ENCODE measurements around the gene CLINT1.
"Not testable (repeated sequence)": the region's sequence is repeated elsewhere in the genome, so short reads cannot be mapped to it uniquely, and the experiment has no call there.

The CLINT1 gene

GRCh38 chr5:157858527-157859226 lies at the start of gene CLINT1:
TSS of gene CLINT1 (minus strand) at chr5:157859145. CDS start at chr5:157858970, 175 bp downstream.
- DNase-seq: peak; percentile 68 to 69

GRCh38 chr5:157908459-157908858 lies 49.5 kb upstream of the CLINT1 start:
- no peak for DNase-seq

GRCh38 chr5:157907479-157907878 lies 48.5 kb upstream of the CLINT1 start:
- DNase-seq: no peak

GRCh38 chr5:157903117-157903450 lies 44.1 kb upstream of the CLINT1 start:
- DNase-seq: no peak

- DNase-seq: no peak
Observed at GRCh38 chr5:157902449-157903116, 43.6 kb upstream of the CLINT1 start.

GRCh38 chr5:157900644-157901043 lies 41.7 kb upstream of the CLINT1 start:
- no peak for DNase-seq

- no peak for DNase-seq
Observed at GRCh38 chr5:157893611-157894010, 34.7 kb upstream of the CLINT1 start.

GRCh38 chr5:157892974-157893373 lies 34.0 kb upstream of the CLINT1 start:
- DNase-seq: no peak

GRCh38 chr5:157890836-157891597 lies 32.1 kb upstream of the CLINT1 start:
- no peak for DNase-seq

- no peak for DNase-seq
Observed at GRCh38 chr5:157888814-157889532, 30.0 kb upstream of the CLINT1 start.

- no peak for DNase-seq
Observed at GRCh38 chr5:157886796-157887380, 27.9 kb upstream of the CLINT1 start.

GRCh38 chr5:157885051-157885450 lies 26.1 kb upstream of the CLINT1 start:
- not testable (repeated sequence) for DNase-seq

- DNase-seq: not testable (repeated sequence)
Observed at GRCh38 chr5:157881498-157881897, 22.6 kb upstream of the CLINT1 start.

- peak in 1 of 2 donors; percentile 1 for DNase-seq
Observed at GRCh38 chr5:157877821-157878220, 18.9 kb upstream of the CLINT1 start.

GRCh38 chr5:157874861-157875260 lies 15.9 kb upstream of the CLINT1 start:
- DNase-seq: no peak

GRCh38 chr5:157870837-157871834 lies 12.2 kb upstream of the CLINT1 start:
- DNase-seq: no peak

GRCh38 chr5:157867751-157868387 lies 8.9 kb upstream of the CLINT1 start:
- DNase-seq: peak in 1 of 2 donors; percentile 46

GRCh38 chr5:157866536-157866935 lies 7.6 kb upstream of the CLINT1 start:
- DNase-seq: no peak

GRCh38 chr5:157865781-157866180 lies 6.8 kb upstream of the CLINT1 start:
- no peak for DNase-seq

- DNase-seq: no peak
Observed at GRCh38 chr5:157864067-157864466, 5.1 kb upstream of the CLINT1 start.
